Fibroblast of peridontal ligament (primary cell): Measurements from ENCODE around the gene FNBP1L.

Experiments used
- DNase-seq: peaks from one replicate; pipeline ENCODE4 v3.0.0-alpha.2; 2010; ENCODE audit errors: extremely low read depth

Gene FNBP1L

GRCh38 chr1:93591676-93592550, 144.0 kb downstream of the FNBP1L start:
- DNase-seq = no peak

- DNase-seq = no peak
Observed at GRCh38 chr1:93592551-93592949, 144.6 kb downstream of the FNBP1L start.

GRCh38 chr1:93593854-93594602, 146.1 kb downstream of the FNBP1L start:
- no peak for DNase-seq

GRCh38 chr1:93594603-93594880, 146.6 kb downstream of the FNBP1L start:
- no peak for DNase-seq

- DNase-seq = peak; percentile 51
Observed at GRCh38 chr1:93595266-93595665, 147.3 kb downstream of the FNBP1L start.

- no peak for DNase-seq
Observed at GRCh38 chr1:93595743-93596142, 147.8 kb downstream of the FNBP1L start.

- no peak for DNase-seq
Observed at GRCh38 chr1:93596329-93597089, 148.6 kb downstream of the FNBP1L start.

GRCh38 chr1:93597709-93598108, 149.8 kb downstream of the FNBP1L start:
- DNase-seq = no peak

GRCh38 chr1:93598396-93598795, 150.5 kb downstream of the FNBP1L start:
- no peak for DNase-seq

GRCh38 chr1:93598861-93599439, 151.0 kb downstream of the FNBP1L start:
- DNase-seq = no peak

- DNase-seq = no peak
Observed at GRCh38 chr1:93599479-93599878, 151.6 kb downstream of the FNBP1L start.

GRCh38 chr1:93600663-93601062, 152.7 kb downstream of the FNBP1L start:
- no peak for DNase-seq

- no peak for DNase-seq
Observed at GRCh38 chr1:93601686-93602085, 153.8 kb downstream of the FNBP1L start.

- DNase-seq = no peak
Observed at GRCh38 chr1:93602101-93602500, 154.2 kb downstream of the FNBP1L start.

- no peak for DNase-seq
Observed at GRCh38 chr1:93603106-93603505, 155.2 kb downstream of the FNBP1L start.

- DNase-seq = no peak
Observed at GRCh38 chr1:93603601-93604000, 155.7 kb downstream of the FNBP1L start.
